Natural killer cell (primary cell): Measurements from ENCODE around the gene QRFPR. TPM values are rescaled to one million over a fixed set of nuclear protein-coding genes. Genes with fewer than 3 reads are reported as not detected.
"Not testable (repeated sequence)": the region's sequence is repeated elsewhere in the genome, so short reads cannot be mapped to it uniquely, and the experiment has no call there.

Source experiments
- ATAC-seq, 3 donors: fragments of 150-1000 bp in 2 of 3; fragments of 200-7000 bp in 1 of 3; cut with Tn5 transposase; 1 replicate in 1 of 3; 2 replicates in 2 of 3; pipeline ENCODE4 v1.10.0; 2021; ENCODE audit warnings: mild to moderate bottlenecking in 2 of 3, moderate library complexity in 2 of 3
- DNase-seq, 2 donors: peaks; one replicate each; pipeline versions ENCODE4 v3.0.0 to v3.0.0-alpha.2; 2013 to 2021; ENCODE audit warnings: mixed read lengths in 1 of 2
- H3K27ac ChIP-seq: one replicate; pipeline ENCODE4 v1.5.1; 2013; ENCODE audit warnings: mild to moderate bottlenecking, low read length
- H3K27me3 ChIP-seq: one replicate; pipeline ENCODE4 v1.6.1; 2013; ENCODE audit warnings: low read length; ENCODE audit not compliant: control insufficient read depth, insufficient read depth
- H3K36me3 ChIP-seq: one replicate; pipeline ENCODE4 v1.6.1; 2013; ENCODE audit warnings: low read length; ENCODE audit not compliant: control insufficient read depth, insufficient read depth
- H3K4me1 ChIP-seq: one replicate; pipeline ENCODE4 v1.6.1; 2013; ENCODE audit warnings: low read length; ENCODE audit not compliant: control insufficient read depth, insufficient read depth
- H3K4me3 ChIP-seq: one replicate; pipeline ENCODE4 v1.5.1; 2013; ENCODE audit warnings: low read length
- H3K9me3 ChIP-seq: one replicate; pipeline ENCODE4 v1.6.1; 2013; ENCODE audit warnings: low read length; ENCODE audit not compliant: control insufficient read depth, insufficient read depth
- H3K27ac Mint-ChIP-seq, 2 donors: one replicate each; pipeline ENCODE4 v1.8.0; 2022; ENCODE audit warnings: mild to moderate bottlenecking in 2 of 2, mixed read lengths in 2 of 2, moderate library complexity in 1 of 2
- H3K27me3 Mint-ChIP-seq, 2 donors: one replicate each; pipeline ENCODE4 v1.8.0; 2022; ENCODE audit warnings: low read depth in 2 of 2, mixed read lengths in 2 of 2
- H3K36me3 Mint-ChIP-seq: one replicate; pipeline ENCODE4 v1.8.0; 2022; ENCODE audit warnings: mixed read lengths
- H3K4me1 Mint-ChIP-seq, 2 donors: one replicate each; pipeline ENCODE4 v1.8.0; 2022; ENCODE audit warnings: mixed read lengths in 2 of 2
- H3K4me3 Mint-ChIP-seq: one replicate; pipeline ENCODE4 v1.8.0; 2022; ENCODE audit warnings: mild to moderate bottlenecking, moderate library complexity, mixed read lengths
- H3K9me3 Mint-ChIP-seq, 2 donors: one replicate each; pipeline ENCODE4 v1.8.0; 2022; ENCODE audit warnings: mixed read lengths in 2 of 2
- WGBS: methylation state at CpG from one replicate; pipeline ENCODE4 v1.1.7; 2013; ENCODE audit warnings: missing lambda C conversion rate; ENCODE audit not compliant: insufficient coverage; 5-methylcytosine and 5-hydroxymethylcytosine counted together
- intact Hi-C: fragments of 100-400 bp; cut with micrococcal nuclease; formaldehyde crosslinking; loops from one replicate; pipeline ENCODE4 v1.14.2; 2022
- total RNA-seq, 4 donors: library from RNA; stranded (reverse); fragments of 120-200 nt in 1 of 4; gene quantifications; one replicate each; pipeline versions ENCODE4 v1.2.3 to v1.2.4, GENCODE V29; 2013 to 2022
- TF ChIP-seq, protein P1 (sequence below): fragments of 200-600 bp; IDR thresholded peaks from one replicate; pipeline ENCODE4 v1.8.0; 2022; ENCODE audit warnings: antibody characterized with exemption

Gene QRFPR
- total RNA-seq, 3 donors from 2014 or later (not counting 1 experiment from before 2014, with no cell fraction given) = not detected

DNA sequence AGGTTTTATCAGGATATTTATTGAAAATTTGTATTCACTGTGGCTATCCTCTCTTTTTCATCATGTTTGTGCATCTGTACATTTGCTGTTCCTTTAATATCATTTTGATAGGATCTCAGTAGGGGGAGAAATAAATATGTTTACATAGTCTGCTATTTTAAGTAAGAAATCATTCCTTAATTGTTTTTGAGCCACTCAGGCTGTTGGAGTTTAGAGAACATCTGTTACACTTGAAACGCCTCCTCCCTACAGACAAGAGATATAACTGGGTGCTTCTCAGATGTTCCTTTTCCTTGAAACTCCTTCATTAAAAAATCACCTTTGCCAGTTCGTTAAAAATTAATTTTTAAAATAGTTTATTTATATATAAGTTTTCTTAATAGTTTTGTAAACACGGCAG, 59.4 kb downstream of the QRFPR start:
- Mint-ChIP-seq H3K9me3 (peaks cover 0 to 3% of the 10 kb centered on the region in 2 donors), H3K4me3 (no peak overlapping the region), H3K27me3 (peaks cover 13 to 44% of the 10 kb centered on the region in 2 donors), H3K27ac (no peak overlapping the region), H3K4me1 (no peaks in the 10 kb centered on the region), H3K36me3 (no peaks in the 10 kb centered on the region)
- TF ChIP-seq, protein P1, sequence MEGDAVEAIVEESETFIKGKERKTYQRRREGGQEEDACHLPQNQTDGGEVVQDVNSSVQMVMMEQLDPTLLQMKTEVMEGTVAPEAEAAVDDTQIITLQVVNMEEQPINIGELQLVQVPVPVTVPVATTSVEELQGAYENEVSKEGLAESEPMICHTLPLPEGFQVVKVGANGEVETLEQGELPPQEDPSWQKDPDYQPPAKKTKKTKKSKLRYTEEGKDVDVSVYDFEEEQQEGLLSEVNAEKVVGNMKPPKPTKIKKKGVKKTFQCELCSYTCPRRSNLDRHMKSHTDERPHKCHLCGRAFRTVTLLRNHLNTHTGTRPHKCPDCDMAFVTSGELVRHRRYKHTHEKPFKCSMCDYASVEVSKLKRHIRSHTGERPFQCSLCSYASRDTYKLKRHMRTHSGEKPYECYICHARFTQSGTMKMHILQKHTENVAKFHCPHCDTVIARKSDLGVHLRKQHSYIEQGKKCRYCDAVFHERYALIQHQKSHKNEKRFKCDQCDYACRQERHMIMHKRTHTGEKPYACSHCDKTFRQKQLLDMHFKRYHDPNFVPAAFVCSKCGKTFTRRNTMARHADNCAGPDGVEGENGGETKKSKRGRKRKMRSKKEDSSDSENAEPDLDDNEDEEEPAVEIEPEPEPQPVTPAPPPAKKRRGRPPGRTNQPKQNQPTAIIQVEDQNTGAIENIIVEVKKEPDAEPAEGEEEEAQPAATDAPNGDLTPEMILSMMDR = no peak
- WGBS = 90% methylated on average over 1 of the region's 3 CpGs
- no peak overlapping the region for H3K4me3 ChIP-seq
- DNase-seq (no peak), ATAC-seq (no peak)
- H3K9me3 ChIP-seq = no peaks in the 10 kb centered on the region
- peaks cover 2% of the 10 kb centered on the region for H3K27me3 ChIP-seq
- H3K27ac ChIP-seq = no peak overlapping the region
- no peaks in the 10 kb centered on the region for H3K36me3 ChIP-seq
- intact Hi-C loops = no loop called here
- H3K4me1 ChIP-seq = no peaks in the 10 kb centered on the region

DNA sequence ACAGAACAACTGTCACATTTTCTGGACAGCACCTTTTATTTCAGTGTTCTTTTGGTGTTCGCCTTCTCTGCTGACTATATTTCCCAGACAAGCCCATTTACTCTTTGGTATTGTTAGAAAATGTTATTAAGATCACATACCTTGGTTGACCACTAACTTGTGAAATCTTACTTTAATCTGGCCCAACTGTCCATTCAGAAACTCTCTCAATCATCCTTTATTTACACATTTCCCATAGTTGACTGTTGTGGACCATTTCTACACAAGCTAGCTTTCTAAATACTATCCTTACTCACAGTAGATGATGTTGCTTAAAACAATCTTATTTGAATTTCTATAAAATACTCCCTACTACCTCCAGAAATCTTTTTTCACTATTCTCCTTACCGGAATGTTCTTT, 64.7 kb downstream of the QRFPR start:
- no peak for DNase-seq
- Histone ChIP-seq H3K4me3 (no peak overlapping the region), H3K27ac (no peak overlapping the region), H3K9me3 (no peaks in the 10 kb centered on the region), H3K4me1 (no peaks in the 10 kb centered on the region), H3K27me3 (peaks cover 3% of the 10 kb centered on the region), H3K36me3 (no peaks in the 10 kb centered on the region)
- intact Hi-C loops = no loop called here
- no peaks in the 10 kb centered on the region for H3K36me3 Mint-ChIP-seq
- 88% methylated on average over 1 of the region's 2 CpGs for whole genome bisulfite sequencing
- no peak overlapping the region for H3K27ac Mint-ChIP-seq
- H3K9me3 Mint-ChIP-seq = peaks cover 0 to 3% of the 10 kb centered on the region in 2 donors
- TF ChIP-seq, protein P1 = no peak
- no peaks in the 10 kb centered on the region for H3K4me1 Mint-ChIP-seq
- ATAC-seq = no peak
- H3K27me3 Mint-ChIP-seq = peaks cover 18 to 37% of the 10 kb centered on the region in 2 donors
- H3K4me3 Mint-ChIP-seq = no peak overlapping the region

DNA sequence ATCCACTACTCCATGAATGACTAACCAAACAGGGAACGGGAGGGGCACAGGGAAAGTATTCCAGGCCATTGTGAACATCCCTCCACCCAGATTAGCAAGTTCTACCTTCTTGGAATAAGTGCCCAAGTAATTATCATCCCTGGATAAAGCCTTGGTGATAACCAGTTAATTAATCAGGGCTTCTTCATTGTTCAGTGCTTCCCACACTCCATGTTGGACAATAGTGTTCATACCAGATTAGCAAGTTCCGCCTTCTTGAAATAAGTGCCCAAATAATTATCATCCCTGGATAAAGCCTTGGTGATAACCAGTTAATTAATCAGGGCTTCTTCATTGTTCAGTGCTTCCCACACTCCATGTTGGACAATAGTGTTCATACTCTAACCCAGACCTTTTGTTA, 67.4 kb downstream of the QRFPR start:
- ATAC-seq, H3K27ac ChIP-seq, H3K36me3 Mint-ChIP-seq, H3K4me3 Mint-ChIP-seq, DNase-seq, intact Hi-C loops, H3K4me3 ChIP-seq, H3K9me3 Mint-ChIP-seq, H3K9me3 ChIP-seq, H3K4me1 ChIP-seq, H3K4me1 Mint-ChIP-seq, H3K36me3 ChIP-seq, H3K27me3 ChIP-seq, H3K27ac Mint-ChIP-seq: not testable (repeated sequence)
- WGBS = 72% methylated on average over 2 of the region's 2 CpGs
- H3K27me3 Mint-ChIP-seq = peaks cover 15 to 34% of the 10 kb centered on the region in 2 donors

DNA sequence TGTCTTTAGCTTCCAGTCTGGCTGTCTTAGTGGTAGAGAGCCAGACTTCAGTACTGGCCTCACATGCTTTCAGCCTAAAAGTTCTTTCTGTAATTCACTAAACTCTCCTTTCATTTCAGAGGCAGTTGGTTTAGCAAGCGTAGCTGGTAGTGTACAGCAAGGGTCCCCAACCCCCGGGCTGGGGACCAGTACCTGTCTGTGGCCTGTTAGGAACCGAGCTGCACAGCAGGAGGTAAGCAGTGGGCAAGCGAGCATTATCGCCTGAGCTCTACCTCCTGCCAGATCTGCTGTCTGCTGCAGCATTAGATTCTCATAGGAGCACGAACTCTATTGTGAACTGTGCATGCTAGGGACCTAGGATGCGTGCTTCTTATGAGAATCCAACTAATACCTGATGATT, 72.0 kb downstream of the QRFPR start:
- no peak for ATAC-seq
- Histone ChIP-seq H3K27me3 (no peaks in the 10 kb centered on the region), H3K4me1 (no peaks in the 10 kb centered on the region), H3K36me3 (no peaks in the 10 kb centered on the region), H3K9me3 (no peaks in the 10 kb centered on the region), H3K4me3 (no peak overlapping the region), H3K27ac (no peak overlapping the region)
- intact Hi-C loops = loop anchor here (5.0 kb wide), 1 partner anchor 1152 kb away; no protein-coding TSS in a partner anchor
- peaks cover 0 to 10% of the 10 kb centered on the region in 2 donors for H3K4me1 Mint-ChIP-seq
- H3K9me3 Mint-ChIP-seq = no peaks in the 10 kb centered on the region
- no peaks in the 10 kb centered on the region for H3K36me3 Mint-ChIP-seq
- 88% methylated on average over 7 of the region's 7 CpGs for WGBS
- H3K27ac Mint-ChIP-seq = no peak overlapping the region
- H3K27me3 Mint-ChIP-seq = peaks cover 0 to 15% of the 10 kb centered on the region in 2 donors
- no peak overlapping the region for H3K4me3 Mint-ChIP-seq
- no peak for DNase-seq
- TF ChIP-seq, protein P1 = no peak
